ENCODE data around the gene ABLIM3.
"Not testable (repeated sequence)": the region's sequence is repeated elsewhere in the genome, so short reads cannot be mapped to it uniquely, and the experiment has no call there.

Gene ABLIM3

GRCh38 chr5:149157330-149157729, 16.0 kb downstream of the ABLIM3 start:
- DNase-seq (ENCODE audit: low read depth) = no peak

DNA sequence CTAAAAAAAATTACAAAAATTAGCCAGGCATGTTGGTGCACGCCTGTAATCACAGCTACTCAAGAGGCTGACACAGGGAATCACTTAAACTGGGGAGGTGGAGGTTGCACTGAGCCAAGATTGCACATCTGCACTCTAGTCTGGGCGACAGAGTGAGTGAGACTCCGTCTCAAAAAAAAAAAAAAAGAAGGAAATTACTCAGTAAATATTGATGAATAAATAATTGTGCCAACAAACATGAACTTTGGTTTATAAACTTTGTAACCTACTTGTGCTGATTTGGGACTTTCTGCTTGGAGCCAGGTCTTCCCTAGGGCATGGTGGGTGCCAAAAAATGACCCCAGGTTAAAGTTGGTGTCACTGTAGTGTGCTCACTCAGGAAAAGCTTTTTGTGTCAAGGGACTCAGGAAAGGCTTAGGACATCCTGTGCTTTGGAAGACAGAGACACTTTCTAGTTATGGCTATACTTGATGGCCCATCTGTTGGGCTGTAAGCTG, 19.0 kb downstream of the ABLIM3 start:
- DNase-seq (ENCODE audit: low read depth) = no peak

GRCh38 chr5:149161026-149161687, 19.9 kb downstream of the ABLIM3 start:
- no peak for DNase-seq (ENCODE audit: low read depth)

DNA sequence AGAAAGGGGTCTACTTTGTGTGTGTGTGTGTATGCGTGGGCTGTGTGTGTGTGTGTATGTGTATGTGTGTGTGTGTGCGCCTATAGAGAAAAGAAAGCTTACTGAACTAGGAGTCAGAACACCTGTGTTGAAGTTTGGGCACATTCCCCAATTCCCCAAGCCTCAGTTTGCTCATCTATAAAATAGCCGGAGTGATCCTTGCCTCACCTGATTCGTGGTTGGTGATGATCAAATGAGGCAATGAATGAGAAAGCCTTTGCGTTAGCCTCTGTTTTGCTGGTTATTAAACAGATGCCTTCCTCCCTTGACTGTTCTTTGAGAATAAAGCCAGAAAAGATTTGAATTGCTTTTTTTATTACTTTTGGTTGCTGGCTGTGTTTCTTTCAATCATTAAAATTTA, 20.6 kb downstream of the ABLIM3 start:
- no peak for DNase-seq (ENCODE audit: low read depth)

DNA sequence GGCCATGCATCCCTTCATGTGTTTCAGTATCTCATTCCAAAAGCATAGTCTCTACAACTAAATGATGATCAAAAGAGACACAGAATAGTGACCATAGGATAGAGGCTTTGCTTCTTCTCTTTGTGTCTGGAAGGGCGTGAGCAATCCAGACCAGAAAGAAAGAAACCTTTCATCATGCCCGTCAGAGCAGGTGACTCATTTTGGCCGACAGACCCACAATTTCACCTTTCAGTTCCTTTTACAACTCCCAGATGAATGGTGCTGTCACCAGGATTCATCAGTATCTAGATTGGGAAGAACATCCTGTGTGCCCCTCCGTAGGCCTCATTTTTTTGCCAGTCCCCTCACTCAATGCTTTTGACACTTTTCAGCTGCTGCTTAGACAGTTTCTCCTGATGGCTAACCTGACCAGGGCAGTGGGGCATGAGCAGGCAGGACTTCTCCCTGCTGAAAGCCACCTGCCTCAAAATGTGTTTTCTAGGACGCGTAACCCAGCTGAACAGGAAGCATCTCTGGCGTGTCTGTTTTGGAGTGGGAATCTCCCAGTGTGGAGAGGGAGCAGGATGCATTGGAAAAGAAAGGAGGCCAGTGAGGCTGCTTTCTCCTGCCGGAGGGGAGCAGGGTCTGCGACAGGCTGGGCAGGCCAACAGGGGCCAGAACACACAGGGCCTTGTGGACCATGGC, 21.2 kb downstream of the ABLIM3 start:
- DNase-seq (ENCODE audit: low read depth) = no peak

GRCh38 chr5:149164731-149165130, 23.4 kb downstream of the ABLIM3 start:
- DNase-seq (ENCODE audit: low read depth) = no peak

DNA sequence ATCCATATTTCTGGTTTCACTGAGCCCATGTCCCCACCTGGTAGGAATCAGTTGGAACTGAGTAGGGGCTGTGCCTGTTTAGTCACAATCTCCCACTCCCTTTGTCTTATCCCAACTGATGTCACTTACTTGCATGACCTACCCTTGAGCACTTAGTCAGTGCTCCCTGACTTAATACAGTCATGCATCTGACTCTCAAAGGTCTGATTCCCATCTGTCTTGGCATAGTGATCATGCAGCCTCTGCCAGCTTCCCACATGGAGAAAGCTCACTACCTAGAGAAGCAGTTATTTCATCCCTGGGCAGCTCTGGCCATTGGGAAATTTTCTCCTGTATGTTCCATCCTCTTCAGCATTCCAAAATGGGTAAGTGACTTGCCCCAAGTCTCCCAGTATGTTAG, 24.8 kb downstream of the ABLIM3 start:
- DNase-seq (ENCODE audit: low read depth) = no peak

- DNase-seq (ENCODE audit: low read depth) = no peak
Measured at GRCh38 chr5:149166591-149167100, 25.4 kb downstream of the ABLIM3 start.

- DNase-seq (ENCODE audit: low read depth) = no peak
Measured at GRCh38 chr5:149168276-149168906, 27.1 kb downstream of the ABLIM3 start.

- DNase-seq (ENCODE audit: low read depth) = no peak
Measured at GRCh38 chr5:149170299-149170698, 29.0 kb downstream of the ABLIM3 start.

GRCh38 chr5:149172261-149172660, 31.0 kb downstream of the ABLIM3 start:
- DNase-seq (ENCODE audit: low read depth) = no peak

DNA sequence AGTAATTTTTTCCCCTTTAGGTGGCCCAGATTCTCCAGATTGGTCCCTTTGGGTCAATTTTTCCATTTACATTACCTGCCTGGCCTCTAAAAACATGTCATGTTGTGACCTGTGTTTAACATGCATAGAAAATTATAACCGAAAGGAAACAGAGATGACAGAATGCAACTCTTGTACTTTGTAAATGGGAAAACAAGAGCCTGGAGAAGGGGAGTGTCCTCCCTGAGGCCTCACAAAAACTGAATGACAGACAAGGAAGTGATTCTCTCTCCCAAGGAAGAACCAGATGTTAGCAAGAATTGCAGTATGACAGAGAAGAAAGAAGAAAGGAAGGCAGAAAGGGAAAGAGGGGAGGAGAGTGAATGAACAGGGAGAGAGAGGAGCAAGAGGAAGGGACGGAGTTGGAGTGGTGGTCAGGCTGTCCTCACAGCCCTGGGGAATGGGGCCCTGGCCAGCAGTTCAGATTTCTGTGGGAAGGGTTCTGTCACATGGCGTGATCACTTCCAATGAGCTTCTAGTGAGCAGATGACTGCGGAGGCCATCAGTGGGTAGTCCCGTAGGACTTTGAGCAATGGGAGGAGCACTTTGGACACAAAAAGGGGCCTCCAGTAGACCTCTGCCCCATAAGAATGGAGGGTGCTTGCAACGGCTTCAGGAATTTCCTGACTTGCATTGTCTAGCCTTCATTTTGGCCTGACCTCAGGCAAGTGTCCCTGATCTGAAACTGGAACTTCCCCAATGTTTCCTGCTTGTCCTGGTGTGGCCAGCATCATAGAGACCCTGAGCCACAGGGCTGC, 31.6 kb downstream of the ABLIM3 start:
- DNase-seq (ENCODE audit: low read depth) = no peak

DNA sequence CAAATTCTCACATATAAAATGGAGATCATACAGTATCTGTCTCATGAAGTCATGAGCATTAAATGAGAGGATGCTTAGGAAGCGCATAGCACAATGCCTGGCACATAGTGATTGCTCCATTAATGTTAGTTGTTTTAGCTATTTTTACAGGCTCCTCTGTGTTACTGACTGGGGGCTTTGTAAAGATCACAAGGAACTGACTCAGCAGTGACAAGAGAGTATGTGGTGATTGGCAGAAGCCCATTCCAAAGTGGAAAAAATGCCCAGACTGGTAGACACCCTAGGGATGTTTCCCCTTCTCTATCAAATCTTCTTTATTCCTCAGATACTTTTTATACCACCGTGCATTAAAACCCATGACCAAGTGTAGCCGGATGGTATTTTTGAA, 33.5 kb downstream of the ABLIM3 start:
- DNase-seq (ENCODE audit: low read depth) = no peak

- DNase-seq (ENCODE audit: low read depth) = no peak
Measured at GRCh38 chr5:149175346-149176105, 34.2 kb downstream of the ABLIM3 start.

DNA sequence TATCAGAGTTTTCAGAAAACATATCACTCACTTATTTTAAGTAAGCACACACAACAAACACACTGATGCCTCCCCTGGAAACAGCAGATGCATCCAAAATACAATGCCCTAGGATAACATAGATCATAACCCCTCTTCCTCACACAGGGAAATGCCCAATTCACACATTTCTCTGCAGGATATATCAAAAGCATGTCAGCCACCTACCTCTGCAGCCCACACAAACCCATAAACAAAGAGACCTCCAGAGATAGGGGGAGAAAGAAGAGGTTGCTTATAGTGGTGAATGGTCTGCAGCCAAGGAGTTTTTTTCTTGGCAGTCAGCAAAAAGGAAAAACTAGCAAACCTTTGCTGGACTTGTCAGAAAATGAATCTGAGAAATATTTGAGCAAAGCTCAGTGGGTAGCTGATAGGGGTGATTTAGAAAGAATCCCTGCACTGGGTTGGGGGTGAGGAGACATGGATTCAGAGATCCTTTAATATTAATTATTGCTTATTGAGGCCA, 36.1 kb downstream of the ABLIM3 start:
- no peak for DNase-seq (ENCODE audit: low read depth)

DNA sequence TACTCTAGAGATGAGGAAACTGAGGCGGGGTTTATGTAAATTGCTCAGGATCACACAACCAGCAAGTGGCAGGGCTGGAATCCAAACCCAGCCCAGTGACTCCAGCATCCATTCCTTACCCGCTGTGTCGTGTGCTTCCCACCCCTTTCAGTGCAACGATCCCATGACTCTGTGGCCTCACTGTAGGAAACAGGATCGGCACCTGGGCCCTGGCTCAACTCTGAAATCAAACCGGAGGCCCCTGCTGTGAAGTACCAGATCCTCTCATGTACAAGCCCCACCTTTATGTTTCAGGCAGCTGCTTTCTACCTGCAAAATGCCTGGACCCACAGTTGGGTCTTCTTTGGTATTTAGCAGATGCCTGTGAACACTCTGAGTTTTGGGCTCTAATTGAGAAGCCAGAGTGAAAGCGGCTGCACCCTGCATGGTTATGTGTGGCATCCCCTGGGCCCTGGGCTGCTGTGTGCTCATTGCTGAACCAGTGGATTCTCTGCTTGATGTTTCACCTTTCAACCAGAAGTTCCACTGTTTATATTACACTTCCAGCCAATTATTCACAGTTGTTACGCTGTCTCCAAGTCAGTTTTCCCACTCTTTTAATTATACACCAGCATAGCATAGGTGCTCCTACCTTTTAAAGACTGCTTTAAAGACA, 36.7 kb downstream of the ABLIM3 start:
- no peak for DNase-seq (ENCODE audit: low read depth)

- DNase-seq (ENCODE audit: low read depth) = no peak
Measured at GRCh38 chr5:149181732-149182131, 40.4 kb downstream of the ABLIM3 start.

DNA sequence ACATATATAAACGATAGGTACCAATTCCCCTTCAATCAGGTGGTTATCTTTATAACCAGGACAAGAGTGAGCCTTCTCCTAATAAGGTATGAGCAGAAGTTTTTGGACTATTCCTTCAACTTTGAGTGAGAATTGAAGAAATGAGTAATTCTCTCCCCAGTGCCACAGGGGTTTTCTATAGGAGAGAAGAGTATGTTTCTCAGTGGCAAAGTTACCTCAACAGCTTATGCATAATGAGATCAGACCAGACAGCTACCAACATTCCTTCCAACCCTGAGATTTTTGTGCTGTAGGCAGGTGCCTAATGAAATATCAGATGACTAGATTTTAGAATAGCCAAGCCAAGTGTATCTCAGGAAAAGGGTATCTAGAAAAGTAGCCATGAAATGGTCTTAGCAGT, 40.9 kb downstream of the ABLIM3 start:
- no peak for DNase-seq (ENCODE audit: low read depth)

DNA sequence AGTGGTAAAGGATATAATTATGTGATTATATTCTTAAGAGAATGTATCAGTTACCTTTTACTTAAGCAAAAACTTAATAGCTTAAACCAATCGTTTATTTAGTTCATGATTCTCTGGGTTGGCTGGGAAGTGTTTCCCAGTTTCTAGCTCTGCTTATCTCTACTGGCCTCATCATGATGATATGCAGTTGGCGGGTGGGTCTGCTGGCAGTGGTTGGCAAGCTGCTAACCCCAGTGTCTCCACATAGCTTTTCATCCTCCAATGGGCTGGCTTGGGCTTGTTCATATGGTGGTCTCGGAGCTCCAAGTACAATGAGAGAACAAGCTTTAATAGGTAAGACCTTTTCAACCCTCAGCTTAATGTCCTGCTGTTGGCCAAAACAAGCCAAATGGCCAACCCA, 43.8 kb downstream of the ABLIM3 start:
- no peak for DNase-seq (ENCODE audit: low read depth)

DNA sequence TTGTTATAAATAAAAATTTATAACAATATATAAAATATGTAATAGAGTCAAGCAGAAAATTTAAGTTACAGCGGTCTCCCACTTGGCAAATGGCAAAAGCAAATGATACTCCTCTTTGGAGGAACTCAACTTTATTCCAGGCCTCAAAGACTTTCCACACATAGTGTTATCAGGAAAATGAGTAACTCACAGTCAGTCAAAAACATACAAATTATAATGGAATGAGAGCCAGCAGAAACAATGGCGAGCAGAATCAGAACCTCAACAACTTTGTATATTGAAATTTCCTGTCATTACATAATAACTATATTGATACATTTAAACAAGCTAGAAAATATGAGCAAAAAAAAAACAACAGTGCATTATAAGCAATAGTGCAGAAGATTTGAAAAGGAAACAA, 45.2 kb downstream of the ABLIM3 start:
- no peak for DNase-seq (ENCODE audit: low read depth)

GRCh38 chr5:149187617-149188016, 46.3 kb downstream of the ABLIM3 start:
- not testable (repeated sequence) for DNase-seq (ENCODE audit: low read depth)

Data from stimulated activated CD8-positive, alpha-beta memory T cell treated with anti-CD3 and anti-CD28 coated beads, Interleukin-15, amount 100 ng/mL, for 1 hour (primary cell).